ENCODE data around the gene CAB39. TPM values are rescaled to one million over a fixed set of nuclear protein-coding genes. Genes with fewer than 3 reads are reported as not detected.
A peak's percentile ranks its signal among the peaks of the same experiment; 100 is the strongest.

Gene CAB39
- total and polyA plus RNA-seq, 2 of the 8 experiments (the other 6 are each of a cell fraction or from before 2014, with no cell fraction given): 16.4 to 50.5 TPM

DNA sequence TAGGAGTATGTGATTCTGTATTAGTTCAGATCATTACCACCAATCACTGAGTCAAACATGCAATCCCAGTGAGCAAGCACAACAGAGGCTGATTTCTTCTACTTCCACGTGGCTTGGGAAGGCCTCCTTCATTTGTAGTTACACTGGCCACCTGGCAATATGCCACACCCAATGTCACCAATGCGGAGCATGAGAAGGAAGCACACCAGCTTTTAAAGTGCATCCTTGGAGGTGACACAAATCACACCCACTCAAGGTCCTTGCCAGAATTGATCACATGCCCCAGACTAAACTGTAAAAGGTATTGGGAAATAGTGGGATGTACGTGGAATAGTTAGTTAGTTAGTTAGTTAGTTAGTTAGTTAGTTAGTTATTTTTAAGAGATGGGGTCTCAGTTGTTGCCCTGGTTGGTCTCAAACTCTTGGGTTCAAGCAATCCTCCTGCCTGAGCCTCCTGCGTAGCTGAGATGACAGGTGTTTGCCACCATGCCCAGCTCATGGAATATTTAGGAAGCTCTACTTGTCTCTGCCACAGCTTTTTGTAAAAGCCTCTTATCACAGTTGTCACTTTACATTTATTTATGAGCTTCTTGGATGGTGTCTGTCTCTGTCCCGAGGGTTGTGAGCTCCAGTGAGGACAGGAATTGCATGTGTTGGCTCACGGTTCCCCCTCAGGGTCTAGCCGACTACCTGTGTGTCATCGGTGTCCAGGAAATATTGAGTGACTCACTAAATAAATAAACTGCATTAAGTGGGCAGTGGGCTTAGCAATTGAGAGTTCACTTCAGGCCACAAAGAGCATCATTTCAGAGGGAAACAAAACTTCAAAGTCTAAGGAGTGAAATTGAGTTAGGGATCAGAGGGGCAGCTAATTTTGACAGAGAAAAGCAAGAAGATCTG lies 28.1 kb upstream of the CAB39 start:
- H3K9ac ChIP-seq (replicated peaks in 1 of 4; ENCODE audit: extremely low read depth in 1 of 4, low read depth in 3 of 4, low read length in 3 of 4): no peak overlapping the region
- no peak overlapping the region for H3K4me3 ChIP-seq (ENCODE audit: extremely low read depth in 1 of 4, insufficient read depth in 2 of 4, low read depth in 3 of 4, low read length in 4 of 4)
- H2BK12ac ChIP-seq (ENCODE audit: low read depth, low read length): no peak overlapping the region
- H3K27ac ChIP-seq (ENCODE audit: low read depth, low read length): no peak overlapping the region
- WGBS, 2 experiments (ENCODE audit: extremely low coverage in 1 of 2, insufficient coverage in 1 of 2, insufficient read length in 1 of 2, insufficient replicate concordance in 2 of 2, low coverage in 1 of 2, low lambda C conversion rate in 2 of 2, missing lambda C conversion rate in 1 of 2): 90 to 100% methylated on average over 1 to 8 of the region's 8 CpGs
- no peak for DNase-seq (ENCODE audit: low read depth in 1 of 2, low spot score in 2 of 2)
- no peaks in the 10 kb centered on the region for H3K36me3 ChIP-seq (ENCODE audit: control insufficient read depth in 2 of 4, insufficient read depth in 4 of 4, low read length in 3 of 4)
- H2BK15ac ChIP-seq (ENCODE audit: low read length): no peak overlapping the region
- no peaks in the 10 kb centered on the region for H3K9me3 ChIP-seq (ENCODE audit: insufficient read depth in 2 of 2, low read depth in 1 of 2, low read length in 1 of 2)
- H3K14ac ChIP-seq (ENCODE audit: insufficient read length): no peak overlapping the region
- H3K18ac ChIP-seq (ENCODE audit: extremely low read depth, low read length): no peak overlapping the region
- no peak overlapping the region for H3K23ac ChIP-seq (ENCODE audit: insufficient read length)
- 0 out of 2 replicates have a peak overlapping the region, but pooled peaks have one; percentile 41 for H4K8ac ChIP-seq (ENCODE audit: extremely low read depth, insufficient read depth, low read length)
- H3K56ac ChIP-seq (replicated peaks; ENCODE audit: insufficient read length, low read depth, low read length): no peak overlapping the region
- no peak overlapping the region for H2BK20ac ChIP-seq (ENCODE audit: low read length)
- no peaks in the 10 kb centered on the region for H3K27me3 ChIP-seq (replicated peaks in 1 of 4; ENCODE audit: control insufficient read depth in 3 of 4, extremely low read depth in 1 of 4, insufficient read depth in 3 of 4, low read length in 3 of 4)
- peak; percentile 57 for FAIRE-seq
- H3K4me2 ChIP-seq (ENCODE audit: insufficient read depth in 1 of 2, low read depth in 2 of 2, low read length in 2 of 2): no peak overlapping the region
- ChIA-PET CTCF (ENCODE audit: partially characterized antibody) (interaction anchor here (1.1 to 1.5 kb wide), 3 partner anchors 13 to 466 kb away, joined by 3 to 4 read pairs (median 3); no protein-coding TSS in a partner anchor), POLR2A (ENCODE audit: partially characterized antibody) (interaction anchor here (0.9 kb wide), 3 partner anchors 12 to 31 kb away, joined by 3 read pairs; no protein-coding TSS in a partner anchor)
- no peaks in the 10 kb centered on the region for H4K20me1 ChIP-seq (replicated peaks in 1 of 2; ENCODE audit: control insufficient read depth in 1 of 2, insufficient read depth in 2 of 2, low read length in 2 of 2)
- no peak overlapping the region for H2BK5ac ChIP-seq (ENCODE audit: low read depth, low read length)
- no peaks in the 10 kb centered on the region for H3K79me2 ChIP-seq (ENCODE audit: control insufficient read depth in 1 of 2, insufficient read depth in 2 of 2, low read length in 2 of 2)
- H3K4me1 ChIP-seq (replicated peaks in 1 of 4; ENCODE audit: control insufficient read depth in 3 of 4, insufficient read depth in 4 of 4, low read length in 3 of 4): no peaks in the 10 kb centered on the region
- no peak overlapping the region for H4K91ac ChIP-seq (replicated peaks; ENCODE audit: insufficient read length, low read length)
- H2AK5ac ChIP-seq (ENCODE audit: low read depth, low read length): no peak overlapping the region
- H2AFZ ChIP-seq (ENCODE audit: low read length): no peak overlapping the region; the same call in 1 of the 2 replicates
- H4K5ac ChIP-seq (ENCODE audit: insufficient read length, low read depth, low read length): no peak overlapping the region
- H3K23me2 ChIP-seq (ENCODE audit: low read depth, low read length): no peaks in the 10 kb centered on the region
- no peak overlapping the region for H3K4ac ChIP-seq (replicated peaks; ENCODE audit: insufficient read length, low read depth, low read length)
- H3K79me1 ChIP-seq (ENCODE audit: low read depth, low read length): no peaks in the 10 kb centered on the region; the same call in 1 of the 2 replicates
- no peak overlapping the region for H2BK120ac ChIP-seq (replicated peaks; ENCODE audit: low read depth, low read length)
- TF ChIP-seq RFX5 (IDR thresholded peaks at IDR 0.05; ENCODE audit: borderline replicate concordance, low read depth, low read length) (no peak), YY1 (IDR thresholded peaks at IDR 0.05; ENCODE audit: low read depth, low read length) (no peak), POU5F1 (IDR thresholded peaks at IDR 0.05; ENCODE audit: low read depth, low read length) (no peak), RNF2 (IDR thresholded peaks at IDR 0.05; ENCODE audit: borderline replicate concordance, low read depth, low read length, missing control alignments, poor library complexity, severe bottlenecking) (no peak)
- TF ChIP-seq, protein P1, sequence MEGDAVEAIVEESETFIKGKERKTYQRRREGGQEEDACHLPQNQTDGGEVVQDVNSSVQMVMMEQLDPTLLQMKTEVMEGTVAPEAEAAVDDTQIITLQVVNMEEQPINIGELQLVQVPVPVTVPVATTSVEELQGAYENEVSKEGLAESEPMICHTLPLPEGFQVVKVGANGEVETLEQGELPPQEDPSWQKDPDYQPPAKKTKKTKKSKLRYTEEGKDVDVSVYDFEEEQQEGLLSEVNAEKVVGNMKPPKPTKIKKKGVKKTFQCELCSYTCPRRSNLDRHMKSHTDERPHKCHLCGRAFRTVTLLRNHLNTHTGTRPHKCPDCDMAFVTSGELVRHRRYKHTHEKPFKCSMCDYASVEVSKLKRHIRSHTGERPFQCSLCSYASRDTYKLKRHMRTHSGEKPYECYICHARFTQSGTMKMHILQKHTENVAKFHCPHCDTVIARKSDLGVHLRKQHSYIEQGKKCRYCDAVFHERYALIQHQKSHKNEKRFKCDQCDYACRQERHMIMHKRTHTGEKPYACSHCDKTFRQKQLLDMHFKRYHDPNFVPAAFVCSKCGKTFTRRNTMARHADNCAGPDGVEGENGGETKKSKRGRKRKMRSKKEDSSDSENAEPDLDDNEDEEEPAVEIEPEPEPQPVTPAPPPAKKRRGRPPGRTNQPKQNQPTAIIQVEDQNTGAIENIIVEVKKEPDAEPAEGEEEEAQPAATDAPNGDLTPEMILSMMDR (IDR thresholded peaks at IDR 0.05; ENCODE audit: control extremely low read depth in 1 of 3, insufficient read depth in 1 of 3, low read depth in 1 of 3, low read length in 3 of 3): no peak

All from H1 (cell line).